Breast epithelium (tissue), 3 donors: ENCODE measurements around the gene LBX2.

ENCODE experiments used
- POLR2A ChIP-seq: fragments of 450-650 bp; IDR thresholded peaks from one replicate; pipeline ENCODE4 v1.6.1; 2016; ENCODE audit warnings: antibody characterized with exemption, mild to moderate bottlenecking, moderate library complexity
- POLR2AphosphoS5 ChIP-seq, 3 donors: sonication (generic); formaldehyde crosslinking; IDR thresholded peaks; one replicate each; pipeline ENCODE4 v1.6.1; 2017; ENCODE audit warnings: antibody characterized with exemption in 3 of 3
- TF ChIP-seq, protein P1 (sequence below), 3 donors: fragments of 450-650 bp; IDR thresholded peaks; one replicate each; pipeline ENCODE4 v1.5.1; 2016 to 2017; ENCODE audit warnings: antibody characterized with exemption in 3 of 3, mild to moderate bottlenecking in 3 of 3, moderate library complexity in 3 of 3

DNA sequence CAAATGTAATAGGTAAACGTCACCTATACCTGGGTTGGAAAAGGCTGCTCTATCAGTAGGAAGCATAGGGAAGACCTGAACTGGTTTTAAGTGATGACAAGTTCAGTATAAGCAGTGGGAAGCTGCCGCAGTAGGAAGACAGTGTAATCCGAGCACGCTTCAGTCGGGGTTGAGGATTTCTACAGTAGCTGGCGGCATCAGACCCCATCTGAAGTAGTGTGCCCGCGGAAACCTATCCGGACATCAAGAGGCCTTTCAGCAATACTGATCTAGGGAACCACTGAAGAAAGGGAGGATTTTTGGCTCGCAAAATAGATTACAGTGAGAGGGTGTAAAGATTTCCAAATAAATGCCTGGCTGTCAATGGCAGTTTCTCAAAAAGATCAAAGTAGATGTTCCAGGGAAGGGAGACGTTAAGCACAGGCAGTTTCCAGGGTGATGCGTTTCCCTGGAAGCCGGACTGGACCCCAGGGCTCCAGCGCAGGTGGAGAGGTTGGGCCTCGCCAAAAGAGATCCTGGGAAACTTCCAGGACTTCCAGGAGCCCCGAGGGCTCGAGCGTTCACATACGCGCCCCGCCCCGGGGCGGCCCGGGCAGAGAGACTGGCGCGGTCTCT is 49.0 kb upstream of the LBX2 start:
- TF ChIP-seq, protein P1, sequence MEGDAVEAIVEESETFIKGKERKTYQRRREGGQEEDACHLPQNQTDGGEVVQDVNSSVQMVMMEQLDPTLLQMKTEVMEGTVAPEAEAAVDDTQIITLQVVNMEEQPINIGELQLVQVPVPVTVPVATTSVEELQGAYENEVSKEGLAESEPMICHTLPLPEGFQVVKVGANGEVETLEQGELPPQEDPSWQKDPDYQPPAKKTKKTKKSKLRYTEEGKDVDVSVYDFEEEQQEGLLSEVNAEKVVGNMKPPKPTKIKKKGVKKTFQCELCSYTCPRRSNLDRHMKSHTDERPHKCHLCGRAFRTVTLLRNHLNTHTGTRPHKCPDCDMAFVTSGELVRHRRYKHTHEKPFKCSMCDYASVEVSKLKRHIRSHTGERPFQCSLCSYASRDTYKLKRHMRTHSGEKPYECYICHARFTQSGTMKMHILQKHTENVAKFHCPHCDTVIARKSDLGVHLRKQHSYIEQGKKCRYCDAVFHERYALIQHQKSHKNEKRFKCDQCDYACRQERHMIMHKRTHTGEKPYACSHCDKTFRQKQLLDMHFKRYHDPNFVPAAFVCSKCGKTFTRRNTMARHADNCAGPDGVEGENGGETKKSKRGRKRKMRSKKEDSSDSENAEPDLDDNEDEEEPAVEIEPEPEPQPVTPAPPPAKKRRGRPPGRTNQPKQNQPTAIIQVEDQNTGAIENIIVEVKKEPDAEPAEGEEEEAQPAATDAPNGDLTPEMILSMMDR (IDR thresholded peaks at IDR 0.05), result no peak
- TF ChIP-seq POLR2A, result no peak
- no peak for TF ChIP-seq POLR2AphosphoS5 (IDR thresholded peaks at IDR 0.05)
